ENCODE measurements around the gene SSR1.

DNA sequence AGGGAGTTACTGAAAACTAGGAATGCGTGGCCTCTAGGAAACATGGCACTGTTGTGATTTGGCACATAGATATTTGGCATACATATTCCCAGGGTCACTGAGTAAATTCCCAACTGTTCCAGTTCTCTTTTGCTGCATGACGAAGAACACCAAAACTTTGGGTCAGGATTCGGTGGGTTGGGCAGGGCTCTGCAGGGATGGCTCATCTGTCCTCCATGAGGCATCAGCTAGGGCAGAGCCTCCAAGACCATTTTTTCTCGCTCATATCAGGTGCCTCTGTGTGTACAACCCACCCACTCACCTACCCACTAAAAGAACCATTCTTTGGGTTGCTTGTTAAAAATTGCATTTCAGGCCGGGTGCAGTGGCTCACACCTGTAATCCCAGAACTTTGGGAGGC is 57.1 kb downstream of the SSR1 start:
- TF ChIP-seq, protein P1, sequence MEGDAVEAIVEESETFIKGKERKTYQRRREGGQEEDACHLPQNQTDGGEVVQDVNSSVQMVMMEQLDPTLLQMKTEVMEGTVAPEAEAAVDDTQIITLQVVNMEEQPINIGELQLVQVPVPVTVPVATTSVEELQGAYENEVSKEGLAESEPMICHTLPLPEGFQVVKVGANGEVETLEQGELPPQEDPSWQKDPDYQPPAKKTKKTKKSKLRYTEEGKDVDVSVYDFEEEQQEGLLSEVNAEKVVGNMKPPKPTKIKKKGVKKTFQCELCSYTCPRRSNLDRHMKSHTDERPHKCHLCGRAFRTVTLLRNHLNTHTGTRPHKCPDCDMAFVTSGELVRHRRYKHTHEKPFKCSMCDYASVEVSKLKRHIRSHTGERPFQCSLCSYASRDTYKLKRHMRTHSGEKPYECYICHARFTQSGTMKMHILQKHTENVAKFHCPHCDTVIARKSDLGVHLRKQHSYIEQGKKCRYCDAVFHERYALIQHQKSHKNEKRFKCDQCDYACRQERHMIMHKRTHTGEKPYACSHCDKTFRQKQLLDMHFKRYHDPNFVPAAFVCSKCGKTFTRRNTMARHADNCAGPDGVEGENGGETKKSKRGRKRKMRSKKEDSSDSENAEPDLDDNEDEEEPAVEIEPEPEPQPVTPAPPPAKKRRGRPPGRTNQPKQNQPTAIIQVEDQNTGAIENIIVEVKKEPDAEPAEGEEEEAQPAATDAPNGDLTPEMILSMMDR (IDR thresholded peaks at IDR 0.05; ENCODE audit: low read depth, low read length, missing input control), result no peak
- TF ChIP-seq YY1 (IDR thresholded peaks at IDR 0.05) (no peak), JUND (IDR thresholded peaks at IDR 0.05) (no peak), SP1 (IDR thresholded peaks at IDR 0.05) (no peak), HNF4G (IDR thresholded peaks at IDR 0.05) (no peak), RAD21 (IDR thresholded peaks at IDR 0.05) (no peak), RXRA (IDR thresholded peaks at IDR 0.05) (no peak), TAF1 (conservative IDR thresholded peaks at IDR 0.05) (no peak), FOXA2 (IDR thresholded peaks at IDR 0.05) (no peak), FOXA1 (IDR thresholded peaks at IDR 0.05) (no peak)
- TF ChIP-seq, protein P2, sequence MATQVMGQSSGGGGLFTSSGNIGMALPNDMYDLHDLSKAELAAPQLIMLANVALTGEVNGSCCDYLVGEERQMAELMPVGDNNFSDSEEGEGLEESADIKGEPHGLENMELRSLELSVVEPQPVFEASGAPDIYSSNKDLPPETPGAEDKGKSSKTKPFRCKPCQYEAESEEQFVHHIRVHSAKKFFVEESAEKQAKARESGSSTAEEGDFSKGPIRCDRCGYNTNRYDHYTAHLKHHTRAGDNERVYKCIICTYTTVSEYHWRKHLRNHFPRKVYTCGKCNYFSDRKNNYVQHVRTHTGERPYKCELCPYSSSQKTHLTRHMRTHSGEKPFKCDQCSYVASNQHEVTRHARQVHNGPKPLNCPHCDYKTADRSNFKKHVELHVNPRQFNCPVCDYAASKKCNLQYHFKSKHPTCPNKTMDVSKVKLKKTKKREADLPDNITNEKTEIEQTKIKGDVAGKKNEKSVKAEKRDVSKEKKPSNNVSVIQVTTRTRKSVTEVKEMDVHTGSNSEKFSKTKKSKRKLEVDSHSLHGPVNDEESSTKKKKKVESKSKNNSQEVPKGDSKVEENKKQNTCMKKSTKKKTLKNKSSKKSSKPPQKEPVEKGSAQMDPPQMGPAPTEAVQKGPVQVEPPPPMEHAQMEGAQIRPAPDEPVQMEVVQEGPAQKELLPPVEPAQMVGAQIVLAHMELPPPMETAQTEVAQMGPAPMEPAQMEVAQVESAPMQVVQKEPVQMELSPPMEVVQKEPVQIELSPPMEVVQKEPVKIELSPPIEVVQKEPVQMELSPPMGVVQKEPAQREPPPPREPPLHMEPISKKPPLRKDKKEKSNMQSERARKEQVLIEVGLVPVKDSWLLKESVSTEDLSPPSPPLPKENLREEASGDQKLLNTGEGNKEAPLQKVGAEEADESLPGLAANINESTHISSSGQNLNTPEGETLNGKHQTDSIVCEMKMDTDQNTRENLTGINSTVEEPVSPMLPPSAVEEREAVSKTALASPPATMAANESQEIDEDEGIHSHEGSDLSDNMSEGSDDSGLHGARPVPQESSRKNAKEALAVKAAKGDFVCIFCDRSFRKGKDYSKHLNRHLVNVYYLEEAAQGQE (IDR thresholded peaks at IDR 0.05), result no peak
- TF ChIP-seq, protein P3, sequence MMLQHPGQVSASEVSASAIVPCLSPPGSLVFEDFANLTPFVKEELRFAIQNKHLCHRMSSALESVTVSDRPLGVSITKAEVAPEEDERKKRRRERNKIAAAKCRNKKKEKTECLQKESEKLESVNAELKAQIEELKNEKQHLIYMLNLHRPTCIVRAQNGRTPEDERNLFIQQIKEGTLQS (IDR thresholded peaks at IDR 0.05), result no peak
- TF ChIP-seq, protein P4, sequence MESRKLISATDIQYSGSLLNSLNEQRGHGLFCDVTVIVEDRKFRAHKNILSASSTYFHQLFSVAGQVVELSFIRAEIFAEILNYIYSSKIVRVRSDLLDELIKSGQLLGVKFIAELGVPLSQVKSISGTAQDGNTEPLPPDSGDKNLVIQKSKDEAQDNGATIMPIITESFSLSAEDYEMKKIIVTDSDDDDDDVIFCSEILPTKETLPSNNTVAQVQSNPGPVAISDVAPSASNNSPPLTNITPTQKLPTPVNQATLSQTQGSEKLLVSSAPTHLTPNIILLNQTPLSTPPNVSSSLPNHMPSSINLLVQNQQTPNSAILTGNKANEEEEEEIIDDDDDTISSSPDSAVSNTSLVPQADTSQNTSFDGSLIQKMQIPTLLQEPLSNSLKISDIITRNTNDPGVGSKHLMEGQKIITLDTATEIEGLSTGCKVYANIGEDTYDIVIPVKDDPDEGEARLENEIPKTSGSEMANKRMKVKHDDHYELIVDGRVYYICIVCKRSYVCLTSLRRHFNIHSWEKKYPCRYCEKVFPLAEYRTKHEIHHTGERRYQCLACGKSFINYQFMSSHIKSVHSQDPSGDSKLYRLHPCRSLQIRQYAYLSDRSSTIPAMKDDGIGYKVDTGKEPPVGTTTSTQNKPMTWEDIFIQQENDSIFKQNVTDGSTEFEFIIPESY (IDR thresholded peaks at IDR 0.05), result no peak
- TF ChIP-seq, protein P5, sequence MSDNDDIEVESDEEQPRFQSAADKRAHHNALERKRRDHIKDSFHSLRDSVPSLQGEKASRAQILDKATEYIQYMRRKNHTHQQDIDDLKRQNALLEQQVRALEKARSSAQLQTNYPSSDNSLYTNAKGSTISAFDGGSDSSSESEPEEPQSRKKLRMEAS (IDR thresholded peaks at IDR 0.05), result no peak

Measured in liver (tissue), 3 donors.